CD4-positive, CD25-positive, alpha-beta regulatory T cell (primary cell): ENCODE data around the gene NUDT3. TPM values are rescaled to one million over a fixed set of nuclear protein-coding genes. Genes with fewer than 3 reads are reported as not detected.
A peak's percentile ranks its signal among the peaks of the same experiment; 100 is the strongest.

Source experiments
- ATAC-seq, 2 donors: fragments of 150-1000 bp; cut with Tn5 transposase; one replicate each; pipeline ENCODE4 v1.10.0; 2021; ENCODE audit warnings: low read depth in 2 of 2, moderate number of reproducible peaks in 2 of 2, moderate library complexity in 1 of 2
- DNase-seq, 3 donors: peaks; one replicate each; pipeline versions ENCODE4 v3.0.0 to v3.0.0-alpha.2; 2012 to 2022; ENCODE audit warnings: mixed read lengths in 1 of 3
- H3K27ac ChIP-seq: one replicate; pipeline ENCODE4 v1.7.0; 2013; ENCODE audit warnings: mild to moderate bottlenecking, low read length; ENCODE audit not compliant: insufficient read depth, poor library complexity, severe bottlenecking
- H3K27me3 ChIP-seq: one replicate; pipeline ENCODE4 v1.7.0; 2013; ENCODE audit warnings: low read length; ENCODE audit not compliant: control insufficient read depth, insufficient read depth
- H3K36me3 ChIP-seq: one replicate; pipeline ENCODE4 v1.7.0; 2013; ENCODE audit warnings: mild to moderate bottlenecking, low read length, moderate library complexity; ENCODE audit not compliant: control insufficient read depth, insufficient read depth
- H3K4me1 ChIP-seq: 2 replicates; pipeline ENCODE4 v1.7.0; 2013; ENCODE audit warnings: mild to moderate bottlenecking, low read length; ENCODE audit not compliant: insufficient read depth, control insufficient read depth, poor library complexity, severe bottlenecking
- H3K4me3 ChIP-seq: one replicate; pipeline ENCODE4 v1.7.0; 2013; ENCODE audit warnings: low read depth, mild to moderate bottlenecking, low read length, moderate library complexity
- H3K9me3 ChIP-seq, 2 experiments: 1 replicate in 1 of 2; 2 replicates in 1 of 2; pipeline ENCODE4 v1.7.0; 2013; ENCODE audit warnings: low read length in 2 of 2, mild to moderate bottlenecking in 1 of 2, moderate library complexity in 1 of 2; ENCODE audit not compliant: control insufficient read depth in 2 of 2
- H3K27ac Mint-ChIP-seq, 3 donors: one replicate each; pipeline ENCODE4 v1.8.0; 2020 to 2022; ENCODE audit warnings: mild to moderate bottlenecking in 3 of 3, mixed read lengths in 3 of 3, moderate library complexity in 2 of 3
- H3K27me3 Mint-ChIP-seq: one replicate; pipeline ENCODE4 v1.8.0; 2022; ENCODE audit warnings: mild to moderate bottlenecking, mixed read lengths
- H3K36me3 Mint-ChIP-seq: one replicate; pipeline ENCODE4 v1.8.0; 2020; ENCODE audit warnings: mixed read lengths
- H3K4me1 Mint-ChIP-seq, 4 donors: one replicate each; pipeline ENCODE4 v1.8.0; 2020 to 2022; ENCODE audit warnings: mixed read lengths in 4 of 4, mild to moderate bottlenecking in 1 of 4
- H3K4me3 Mint-ChIP-seq, 4 donors: one replicate each; pipeline ENCODE4 v1.8.0; 2020 to 2022; ENCODE audit warnings: mild to moderate bottlenecking in 4 of 4, mixed read lengths in 4 of 4, moderate library complexity in 3 of 4
- H3K9me3 Mint-ChIP-seq, 7 donors: one replicate each; pipeline ENCODE4 v1.8.0; 2020 to 2022; ENCODE audit warnings: mixed read lengths in 7 of 7, mild to moderate bottlenecking in 3 of 7, moderate library complexity in 2 of 7
- polyA plus RNA-seq, 4 donors: library from polyadenylated mRNA; unstranded; fragments of 300-500 nt; fragmentation: Illumina TruSeq; gene quantifications; one replicate each; pipeline ENCODE4 v1.2.3, GENCODE V29; 2021
- total RNA-seq: library from RNA; stranded (reverse); gene quantifications from one replicate; pipeline ENCODE4 v1.2.3, GENCODE V29; 2022

The NUDT3 gene
- total and polyA plus RNA-seq, 5 donors from 2014 or later = 8.5 to 22.4 (median 9.8) TPM

DNA sequence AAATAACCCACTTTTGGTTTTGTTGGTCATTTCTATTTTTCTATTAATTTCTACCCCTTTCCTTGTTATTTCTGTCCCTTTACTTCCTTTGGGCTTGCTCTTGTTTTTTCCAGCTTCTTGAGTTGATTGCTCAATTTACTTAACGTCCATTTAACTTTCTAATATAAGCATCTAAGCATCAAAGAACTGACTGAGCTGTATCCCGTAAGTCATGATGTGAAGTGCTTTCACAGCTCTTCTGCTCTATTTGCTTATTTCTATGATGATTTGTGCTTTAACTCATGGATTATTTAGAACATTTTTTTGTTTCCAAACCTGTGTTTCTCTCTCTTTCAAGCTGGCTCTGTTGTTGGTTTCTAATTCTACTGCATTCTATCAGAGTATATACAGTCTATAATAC is 87.0 kb downstream of the NUDT3 start:
- H3K4me3 ChIP-seq = no peak overlapping the region
- no peak overlapping the region for H3K27ac ChIP-seq
- Mint-ChIP-seq H3K27me3 (no peaks in the 10 kb centered on the region), H3K9me3 (no peaks in the 10 kb centered on the region), H3K4me1 (peaks cover 8 to 24% (median 18%) of the 10 kb centered on the region in 4 donors), H3K36me3 (peaks cover 4% of the 10 kb centered on the region), H3K4me3 (no peak overlapping the region), H3K27ac (no peak overlapping the region)
- H3K9me3 ChIP-seq = no peaks in the 10 kb centered on the region
- no peaks in the 10 kb centered on the region for H3K27me3 ChIP-seq
- H3K36me3 ChIP-seq = peaks cover 2% of the 10 kb centered on the region
- DNase-seq (no peak), ATAC-seq (no peak)
- no peaks in the 10 kb centered on the region for H3K4me1 ChIP-seq

DNA sequence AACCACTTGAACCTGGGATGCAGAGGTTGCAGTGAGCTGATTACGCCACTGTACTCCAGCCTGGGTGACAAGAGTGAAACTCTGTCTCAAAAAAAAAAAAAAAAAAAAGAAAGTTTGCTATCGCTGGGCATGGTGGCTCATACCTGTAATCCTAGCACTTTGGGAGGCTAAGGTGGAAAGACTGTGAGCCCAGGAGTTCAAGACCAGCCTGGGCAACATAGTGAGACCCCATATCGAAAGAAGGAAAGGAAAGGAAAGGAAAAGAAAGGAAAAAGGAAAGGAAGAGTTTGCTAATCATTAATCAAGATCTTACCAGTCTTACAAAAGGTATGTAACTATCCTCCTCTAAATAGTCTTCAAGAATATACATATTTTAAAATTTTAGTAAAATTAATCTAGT is 88.3 kb downstream of the NUDT3 start:
- no peak overlapping the region for H3K27ac ChIP-seq
- H3K4me1 Mint-ChIP-seq = peaks cover 5 to 25% (median 16%) of the 10 kb centered on the region in 4 donors
- DNase-seq = no peak
- peaks cover 2% of the 10 kb centered on the region for H3K36me3 ChIP-seq
- H3K4me1 ChIP-seq = no peaks in the 10 kb centered on the region
- peaks cover 4% of the 10 kb centered on the region for H3K36me3 Mint-ChIP-seq
- H3K27ac Mint-ChIP-seq = no peak overlapping the region
- no peak for ATAC-seq
- H3K4me3 Mint-ChIP-seq = no peak overlapping the region
- H3K27me3 Mint-ChIP-seq = no peaks in the 10 kb centered on the region
- H3K9me3 Mint-ChIP-seq = no peaks in the 10 kb centered on the region
- H3K4me3 ChIP-seq = no peak overlapping the region
- H3K27me3 ChIP-seq = no peaks in the 10 kb centered on the region
- H3K9me3 ChIP-seq = no peaks in the 10 kb centered on the region

DNA sequence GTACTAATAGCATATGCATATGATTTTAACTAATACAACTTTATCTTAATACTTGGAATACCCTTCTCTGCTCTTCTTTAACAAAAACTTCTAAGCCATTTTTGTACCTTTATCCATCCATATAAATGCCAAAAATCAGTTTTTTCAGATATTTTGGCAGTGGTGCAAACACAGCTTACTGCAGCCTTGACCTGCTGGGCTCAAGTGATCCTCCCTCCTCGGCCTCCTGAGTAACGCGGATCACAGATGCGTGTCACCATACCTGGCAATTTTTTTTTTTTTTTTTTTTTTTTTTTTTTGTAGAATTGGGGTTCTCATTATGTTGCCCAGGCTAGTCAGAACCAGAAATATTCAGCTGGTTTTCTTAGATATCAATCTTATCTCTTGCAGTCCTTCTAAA is 89.5 kb downstream of the NUDT3 start:
- no peaks in the 10 kb centered on the region for H3K9me3 Mint-ChIP-seq
- no peak overlapping the region for H3K4me3 Mint-ChIP-seq
- H3K27ac ChIP-seq = no peak overlapping the region
- no peak for ATAC-seq
- H3K4me1 ChIP-seq = no peaks in the 10 kb centered on the region
- H3K9me3 ChIP-seq = no peaks in the 10 kb centered on the region
- no peak overlapping the region for H3K4me3 ChIP-seq
- no peaks in the 10 kb centered on the region for H3K36me3 ChIP-seq
- H3K4me1 Mint-ChIP-seq = peaks cover 0 to 19% (median 13%) of the 10 kb centered on the region in 4 donors
- H3K27me3 Mint-ChIP-seq = no peaks in the 10 kb centered on the region
- no peaks in the 10 kb centered on the region for H3K36me3 Mint-ChIP-seq
- no peaks in the 10 kb centered on the region for H3K27me3 ChIP-seq
- no peak for DNase-seq
- H3K27ac Mint-ChIP-seq = no peak overlapping the region

- Histone ChIP-seq H3K27me3 (no peaks in the 10 kb centered on the region), H3K4me1 (no peaks in the 10 kb centered on the region), H3K36me3 (no peaks in the 10 kb centered on the region), H3K9me3 (no peaks in the 10 kb centered on the region), H3K4me3 (no peak overlapping the region), H3K27ac (no peak overlapping the region)
- Mint-ChIP-seq H3K4me1 (peaks cover 5 to 21% (median 15%) of the 10 kb centered on the region in 4 donors), H3K9me3 (no peaks in the 10 kb centered on the region), H3K4me3 (no peak overlapping the region), H3K36me3 (no peaks in the 10 kb centered on the region), H3K27me3 (no peaks in the 10 kb centered on the region), H3K27ac (no peak overlapping the region)
- ATAC-seq (no peak), DNase-seq (no peak)
Measured at GRCh38 chr6:34301408-34301807, 91.1 kb downstream of the NUDT3 start.

DNA sequence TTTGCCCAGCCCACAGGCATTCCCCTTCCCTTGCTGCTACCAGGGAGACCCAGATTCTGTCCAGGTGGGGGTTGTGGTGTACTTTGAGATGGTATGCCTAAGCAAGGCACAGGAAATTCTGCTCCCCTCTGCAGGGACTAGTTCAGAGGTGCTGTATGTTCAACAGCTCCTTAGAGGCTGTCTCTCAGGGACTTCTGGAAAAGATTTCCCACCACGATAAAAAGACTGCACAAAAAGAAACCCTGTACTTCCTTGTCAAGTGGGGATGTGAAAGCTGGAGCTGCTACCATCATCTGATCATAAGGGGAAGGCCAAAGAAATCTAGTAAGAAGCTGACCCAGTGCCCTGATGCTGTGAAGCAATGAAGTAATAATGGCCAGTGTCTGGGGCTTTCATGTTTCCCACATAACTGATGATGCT is 92.1 kb downstream of the NUDT3 start:
- H3K4me3 Mint-ChIP-seq = no peak overlapping the region
- ATAC-seq (no peak), DNase-seq (no peak)
- no peaks in the 10 kb centered on the region for H3K27me3 ChIP-seq
- peaks cover 13 to 21% (median 16%) of the 10 kb centered on the region in 4 donors for H3K4me1 Mint-ChIP-seq
- no peak overlapping the region for H3K4me3 ChIP-seq
- no peak overlapping the region for H3K27ac ChIP-seq
- H3K9me3 ChIP-seq = no peaks in the 10 kb centered on the region
- peaks cover 5% of the 10 kb centered on the region for H3K36me3 Mint-ChIP-seq
- H3K36me3 ChIP-seq = peaks cover 3% of the 10 kb centered on the region
- no peaks in the 10 kb centered on the region for H3K9me3 Mint-ChIP-seq
- H3K27me3 Mint-ChIP-seq = no peaks in the 10 kb centered on the region
- no peaks in the 10 kb centered on the region for H3K4me1 ChIP-seq
- no peak overlapping the region for H3K27ac Mint-ChIP-seq

- H3K27ac ChIP-seq = no peak overlapping the region
- H3K4me1 ChIP-seq = no peaks in the 10 kb centered on the region
Measured at GRCh38 chr6:34298941-34299340, 93.5 kb downstream of the NUDT3 start.

GRCh38 chr6:34295721-34296120 is 96.7 kb downstream of the NUDT3 start:
- DNase-seq (peak in 1 of 3 donors; percentile 73), ATAC-seq (peak; percentile 55 to 72)
- Mint-ChIP-seq H3K27me3 (no peaks in the 10 kb centered on the region), H3K9me3 (no peaks in the 10 kb centered on the region), H3K36me3 (peaks cover 27% of the 10 kb centered on the region), H3K4me1 (peaks cover 9 to 22% (median 14%) of the 10 kb centered on the region in 4 donors), H3K27ac (peak overlapping the region; percentile 21 to 74 (median 56)), H3K4me3 (no peak overlapping the region)
- H3K27ac ChIP-seq = no peak overlapping the region
- no peaks in the 10 kb centered on the region for H3K27me3 ChIP-seq
- H3K36me3 ChIP-seq = peaks cover 29% of the 10 kb centered on the region
- no peaks in the 10 kb centered on the region for H3K4me1 ChIP-seq
- no peak overlapping the region for H3K4me3 ChIP-seq
- H3K9me3 ChIP-seq = no peaks in the 10 kb centered on the region

More at GRCh38 chr6:34298941-34299340, 93.5 kb downstream of the NUDT3 start:
- H3K27ac Mint-ChIP-seq = no peak overlapping the region
- no peaks in the 10 kb centered on the region for H3K9me3 Mint-ChIP-seq
- no peaks in the 10 kb centered on the region for H3K27me3 ChIP-seq
- peaks cover 13 to 22% (median 19%) of the 10 kb centered on the region in 4 donors for H3K4me1 Mint-ChIP-seq
- no peaks in the 10 kb centered on the region for H3K9me3 ChIP-seq
- H3K36me3 ChIP-seq = peaks cover 9% of the 10 kb centered on the region
- DNase-seq (no peak), ATAC-seq (no peak)
- H3K36me3 Mint-ChIP-seq = peaks cover 10% of the 10 kb centered on the region
- H3K4me3 Mint-ChIP-seq = no peak overlapping the region
- no peak overlapping the region for H3K4me3 ChIP-seq
- H3K27me3 Mint-ChIP-seq = no peaks in the 10 kb centered on the region

GRCh38 chr6:34292954-34293353 is 99.5 kb downstream of the NUDT3 start:
- Mint-ChIP-seq H3K4me1 (peaks cover 9 to 26% (median 20%) of the 10 kb centered on the region in 4 donors), H3K27me3 (no peaks in the 10 kb centered on the region), H3K4me3 (no peak overlapping the region), H3K9me3 (no peaks in the 10 kb centered on the region), H3K36me3 (peaks cover 32% of the 10 kb centered on the region), H3K27ac (peak overlapping the region in 1 of 3 donors; percentile 83)
- no peaks in the 10 kb centered on the region for H3K4me1 ChIP-seq
- H3K27ac ChIP-seq = no peak overlapping the region
- no peaks in the 10 kb centered on the region for H3K27me3 ChIP-seq
- ATAC-seq (no peak), DNase-seq (no peak)
- no peak overlapping the region for H3K4me3 ChIP-seq
- no peaks in the 10 kb centered on the region for H3K9me3 ChIP-seq
- peaks cover 40% of the 10 kb centered on the region for H3K36me3 ChIP-seq
